ENCODE measurements around the gene PPEF1. TPM values are rescaled to one million over a fixed set of nuclear protein-coding genes. Genes with fewer than 3 reads are reported as not detected.

PPEF1 gene
- total RNA-seq, 1 donor from 2014 or later: not detected

GRCh38 chrX:18692541-18692940 is 14.9 kb upstream of the PPEF1 start:
- Mint-ChIP-seq H3K4me3 (ENCODE audit: unreplicated experiment) (no peak overlapping the region), H3K4me1 (ENCODE audit: unreplicated experiment) (no peaks in the 10 kb centered on the region), H3K9me3 (ENCODE audit: unreplicated experiment) (no peaks in the 10 kb centered on the region), H3K27me3 (ENCODE audit: unreplicated experiment) (no peaks in the 10 kb centered on the region), H3K36me3 (ENCODE audit: low read depth, unreplicated experiment) (no peaks in the 10 kb centered on the region), H3K27ac (ENCODE audit: unreplicated experiment) (no peak overlapping the region)
- TF ChIP-seq CTCF (IDR thresholded peaks at IDR 0.05; ENCODE audit: unreplicated experiment): no peak
- no peak for DNase-seq (ENCODE audit: low spot score)

GRCh38 chrX:18696653-18697052 is 10.8 kb upstream of the PPEF1 start:
- Mint-ChIP-seq H3K27ac (ENCODE audit: unreplicated experiment) (no peak overlapping the region), H3K9me3 (ENCODE audit: unreplicated experiment) (no peaks in the 10 kb centered on the region)

DNA sequence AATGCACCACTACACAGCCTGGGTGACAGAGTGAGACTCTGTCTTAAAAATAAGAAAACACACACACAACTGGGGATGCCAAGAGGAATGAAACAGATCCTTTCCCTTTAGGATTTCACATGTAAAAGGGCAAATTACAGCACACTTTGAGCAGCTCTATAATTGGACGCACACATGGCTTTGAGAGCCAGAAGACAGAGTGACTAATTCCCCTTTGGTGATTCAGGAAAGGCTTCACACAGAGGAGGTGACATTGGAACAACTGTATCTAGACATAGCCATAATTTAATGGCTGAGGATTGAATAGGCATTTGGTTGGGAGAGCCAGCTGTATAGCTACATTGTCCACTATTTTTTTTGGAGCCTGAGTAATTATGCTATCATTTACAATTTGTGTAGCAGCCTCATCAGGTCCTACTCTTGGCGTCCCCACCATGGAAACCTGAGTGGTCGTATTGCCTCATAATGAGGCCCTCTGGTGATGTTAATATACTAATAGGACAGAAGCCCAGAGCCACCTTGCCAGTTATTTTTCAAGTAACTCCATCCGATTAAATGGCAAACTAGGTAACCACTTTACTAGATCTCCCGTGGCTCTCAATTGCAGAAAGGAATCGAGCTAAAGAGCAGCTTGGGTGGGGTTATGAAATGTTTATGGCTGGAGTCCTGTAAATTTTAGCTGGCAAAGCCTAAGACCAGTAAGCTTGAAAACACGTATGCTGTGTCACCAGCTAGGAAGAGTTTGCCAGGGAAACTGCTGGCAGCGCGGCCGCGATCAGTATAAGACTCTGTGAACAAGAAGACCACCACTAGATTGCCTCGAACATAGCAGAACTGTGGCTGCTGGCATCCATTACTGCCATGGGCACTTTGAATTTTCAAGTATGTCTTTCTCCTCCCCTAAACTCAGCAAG is 8.5 kb upstream of the PPEF1 start:
- no peak for TF ChIP-seq CTCF (IDR thresholded peaks at IDR 0.05; ENCODE audit: unreplicated experiment)
- Mint-ChIP-seq H3K36me3 (ENCODE audit: low read depth, unreplicated experiment) (no peaks in the 10 kb centered on the region), H3K27ac (ENCODE audit: unreplicated experiment) (no peak overlapping the region), H3K9me3 (ENCODE audit: unreplicated experiment) (no peaks in the 10 kb centered on the region), H3K4me3 (ENCODE audit: unreplicated experiment) (no peak overlapping the region), H3K4me1 (ENCODE audit: unreplicated experiment) (no peaks in the 10 kb centered on the region), H3K27me3 (ENCODE audit: unreplicated experiment) (no peaks in the 10 kb centered on the region)
- no peak for DNase-seq (ENCODE audit: low spot score)

More at GRCh38 chrX:18696653-18697052, 10.8 kb upstream of the PPEF1 start:
- Mint-ChIP-seq H3K36me3 (ENCODE audit: low read depth, unreplicated experiment) (no peaks in the 10 kb centered on the region), H3K4me3 (ENCODE audit: unreplicated experiment) (no peak overlapping the region), H3K4me1 (ENCODE audit: unreplicated experiment) (no peaks in the 10 kb centered on the region), H3K27me3 (ENCODE audit: unreplicated experiment) (no peaks in the 10 kb centered on the region)
- DNase-seq (ENCODE audit: low spot score): no peak
- TF ChIP-seq CTCF (IDR thresholded peaks at IDR 0.05; ENCODE audit: unreplicated experiment): no peak

- Mint-ChIP-seq H3K4me3 (ENCODE audit: unreplicated experiment) (no peak overlapping the region), H3K27me3 (ENCODE audit: unreplicated experiment) (no peaks in the 10 kb centered on the region), H3K9me3 (ENCODE audit: unreplicated experiment) (no peaks in the 10 kb centered on the region), H3K27ac (ENCODE audit: unreplicated experiment) (no peak overlapping the region), H3K4me1 (ENCODE audit: unreplicated experiment) (no peaks in the 10 kb centered on the region), H3K36me3 (ENCODE audit: low read depth, unreplicated experiment) (no peaks in the 10 kb centered on the region)
- no peak for DNase-seq (ENCODE audit: low spot score)
- TF ChIP-seq CTCF (IDR thresholded peaks at IDR 0.05; ENCODE audit: unreplicated experiment): no peak
Measured at GRCh38 chrX:18701621-18702361, 5.7 kb upstream of the PPEF1 start.

Measured in endothelial cell (in vitro differentiated cells).